Gastrocnemius medialis (tissue), 4 donors: ENCODE results near the gene LRRC4C.

Experiments used
- CTCF ChIP-seq, 5 experiments: fragments of 450-650 bp in 3 of 5; fragments of 200-600 bp in 2 of 5; sonication (generic) in 2 of 5; IDR thresholded peaks in 4 of 5; conservative IDR thresholded peaks in 1 of 5; 1 replicate in 4 of 5; 2 replicates in 1 of 5; pipeline ENCODE4 v1.5.1; 2016 to 2019; ENCODE audit warnings: antibody characterized with exemption in 5 of 5, mild to moderate bottlenecking in 3 of 5, moderate library complexity in 3 of 5
- POLR2A ChIP-seq, 2 donors: fragments of 450-650 bp; IDR thresholded peaks; one replicate each; pipeline ENCODE4 v1.6.1; 2017; ENCODE audit warnings: antibody characterized with exemption in 2 of 2, mild to moderate bottlenecking in 2 of 2, moderate library complexity in 2 of 2

- no peak for TF ChIP-seq CTCF (IDR thresholded peaks at IDR 0.05 in 4 of 5, conservative IDR thresholded peaks at IDR 0.05 in 1 of 5)
- no peak for TF ChIP-seq POLR2A (IDR thresholded peaks at IDR 0.05)
Measured at GRCh38 chr11:40240284-40240683, 1219.2 kb downstream of the LRRC4C start.
